ENCODE results near the gene MCRIP2. TPM values are rescaled to one million over a fixed set of nuclear protein-coding genes. Genes with fewer than 3 reads are reported as not detected.

The MCRIP2 gene
- polyA plus RNA-seq, 2 of the 4 experiments (the other 2 are of a cell fraction) = 10.7 to 21.3 TPM

DNA sequence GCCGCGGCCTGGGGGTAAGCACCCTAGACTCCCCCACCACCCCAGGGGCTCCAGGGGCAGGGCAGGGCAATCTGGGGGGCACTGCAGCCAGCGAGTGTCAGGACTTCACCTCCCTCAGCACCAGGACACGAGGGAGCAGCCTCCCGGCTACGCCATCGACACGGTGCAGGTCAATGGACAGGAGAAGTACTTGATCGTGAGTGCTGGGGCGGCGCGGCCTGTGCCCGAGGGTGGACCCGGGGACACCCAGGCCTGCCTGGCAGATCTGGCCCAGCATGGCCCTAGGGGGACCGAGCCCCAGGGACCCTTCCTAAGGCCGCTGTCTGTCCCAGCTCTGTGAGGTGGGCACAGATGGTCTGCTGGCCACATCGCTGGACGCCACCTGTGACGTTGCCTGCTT is 30.7 kb downstream of the MCRIP2 start:
- ChIA-PET POLR2A (no interaction called here), CTCF (interaction anchor here (1.0 to 2.3 kb wide), 2 partner anchors 11 to 14 kb away, joined by 3 to 8 read pairs; no protein-coding TSS in a partner anchor)
- H3K4me1 ChIP-seq = peaks cover 27% of the 10 kb centered on the region
- TF ChIP-seq HEYL (CRISPR knock-in tag; IDR thresholded peaks at IDR 0.05) (no peak), ZC3H11A (IDR thresholded peaks at IDR 0.05) (no peak), EHMT2 (IDR thresholded peaks at IDR 0.05; ENCODE audit: low read depth) (no peak), CEBPB (IDR thresholded peaks at IDR 0.05) (no peak), POLR2AphosphoS2 (conservative IDR thresholded peaks at IDR 0.05; ENCODE audit: low read length) (no peak), SREBF2 (IDR thresholded peaks at IDR 0.05) (no peak)
- TF ChIP-seq, protein P1, sequence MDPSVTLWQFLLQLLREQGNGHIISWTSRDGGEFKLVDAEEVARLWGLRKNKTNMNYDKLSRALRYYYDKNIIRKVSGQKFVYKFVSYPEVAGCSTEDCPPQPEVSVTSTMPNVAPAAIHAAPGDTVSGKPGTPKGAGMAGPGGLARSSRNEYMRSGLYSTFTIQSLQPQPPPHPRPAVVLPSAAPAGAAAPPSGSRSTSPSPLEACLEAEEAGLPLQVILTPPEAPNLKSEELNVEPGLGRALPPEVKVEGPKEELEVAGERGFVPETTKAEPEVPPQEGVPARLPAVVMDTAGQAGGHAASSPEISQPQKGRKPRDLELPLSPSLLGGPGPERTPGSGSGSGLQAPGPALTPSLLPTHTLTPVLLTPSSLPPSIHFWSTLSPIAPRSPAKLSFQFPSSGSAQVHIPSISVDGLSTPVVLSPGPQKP (IDR thresholded peaks at IDR 0.05; ENCODE audit: low read depth, low read length) = no peak
- no peaks in the 10 kb centered on the region for H3K9me3 ChIP-seq
- ATAC-seq (no peak), DNase-seq (ENCODE audit: low read depth in 1 of 2, low spot score in 1 of 2) (no peak), FAIRE-seq (no peak)
- no peak overlapping the region for H3K4me2 ChIP-seq
- WGBS (ENCODE audit: missing lambda C conversion rate) = 96% methylated on average over 16 of the region's 19 CpGs
- H3K4me3 ChIP-seq = no peak overlapping the region
- no peak overlapping the region for H3K27ac ChIP-seq

DNA sequence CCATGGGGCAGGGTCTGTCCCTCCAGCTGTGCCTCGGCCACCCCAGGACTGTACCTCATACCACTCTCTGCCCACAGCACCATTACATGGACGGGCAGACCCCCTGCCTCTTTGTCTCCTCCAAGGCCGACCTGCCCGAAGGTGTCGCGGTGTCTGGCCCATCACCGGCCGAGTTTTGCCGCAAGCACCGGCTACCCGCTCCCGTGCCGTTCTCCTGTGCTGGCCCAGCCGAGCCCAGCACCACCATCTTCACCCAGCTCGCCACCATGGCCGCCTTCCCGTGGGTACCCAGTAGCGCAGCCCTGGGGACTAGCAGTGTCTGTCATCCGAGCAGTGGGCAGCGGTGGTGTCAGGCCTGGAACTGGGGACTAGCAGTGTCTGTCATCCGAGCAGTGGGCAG is 31.2 kb downstream of the MCRIP2 start:
- TF ChIP-seq RARB (CRISPR knock-in tag; IDR thresholded peaks at IDR 0.05) (no peak), HOXB5 (CRISPR knock-in tag; IDR thresholded peaks at IDR 0.05) (no peak), EHMT2 (IDR thresholded peaks at IDR 0.05; ENCODE audit: low read depth) (no peak)
- TF ChIP-seq, protein P2, sequence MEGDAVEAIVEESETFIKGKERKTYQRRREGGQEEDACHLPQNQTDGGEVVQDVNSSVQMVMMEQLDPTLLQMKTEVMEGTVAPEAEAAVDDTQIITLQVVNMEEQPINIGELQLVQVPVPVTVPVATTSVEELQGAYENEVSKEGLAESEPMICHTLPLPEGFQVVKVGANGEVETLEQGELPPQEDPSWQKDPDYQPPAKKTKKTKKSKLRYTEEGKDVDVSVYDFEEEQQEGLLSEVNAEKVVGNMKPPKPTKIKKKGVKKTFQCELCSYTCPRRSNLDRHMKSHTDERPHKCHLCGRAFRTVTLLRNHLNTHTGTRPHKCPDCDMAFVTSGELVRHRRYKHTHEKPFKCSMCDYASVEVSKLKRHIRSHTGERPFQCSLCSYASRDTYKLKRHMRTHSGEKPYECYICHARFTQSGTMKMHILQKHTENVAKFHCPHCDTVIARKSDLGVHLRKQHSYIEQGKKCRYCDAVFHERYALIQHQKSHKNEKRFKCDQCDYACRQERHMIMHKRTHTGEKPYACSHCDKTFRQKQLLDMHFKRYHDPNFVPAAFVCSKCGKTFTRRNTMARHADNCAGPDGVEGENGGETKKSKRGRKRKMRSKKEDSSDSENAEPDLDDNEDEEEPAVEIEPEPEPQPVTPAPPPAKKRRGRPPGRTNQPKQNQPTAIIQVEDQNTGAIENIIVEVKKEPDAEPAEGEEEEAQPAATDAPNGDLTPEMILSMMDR (IDR thresholded peaks at IDR 0.05) = no peak
- POLR2A ChIA-PET = no interaction called here

DNA sequence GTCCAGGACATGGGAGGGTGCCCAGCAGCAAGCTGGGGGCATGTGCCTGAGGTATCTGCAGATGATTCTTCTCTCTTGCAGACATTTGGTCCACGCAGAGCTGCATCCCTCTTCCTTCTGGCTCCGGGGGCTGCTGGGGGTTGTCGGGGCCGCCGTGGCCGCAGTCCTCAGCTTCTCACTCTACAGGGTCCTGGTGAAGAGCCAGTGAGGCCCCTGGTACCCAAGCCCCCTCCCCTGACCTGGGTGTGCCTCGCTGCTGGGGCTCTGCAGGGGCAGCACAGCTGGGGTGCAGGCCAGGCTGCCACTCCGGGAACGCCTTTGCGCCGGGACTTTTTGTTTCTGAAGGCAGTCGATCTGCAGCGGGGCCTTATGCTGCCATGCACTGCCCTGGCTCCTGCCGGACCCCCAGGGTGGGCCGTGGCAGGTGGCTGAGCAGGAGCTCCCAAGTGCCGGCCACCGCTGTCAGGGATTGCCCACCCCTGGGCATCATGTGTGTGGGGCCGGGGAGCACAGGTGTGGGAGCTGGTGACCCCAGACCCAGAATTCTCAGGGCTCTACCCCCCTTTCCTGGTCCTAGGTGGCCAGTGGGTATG is 31.9 kb downstream of the MCRIP2 start:
- POLR2A ChIA-PET = no interaction called here
- no peak for FAIRE-seq
- no peak overlapping the region for H3K4me2 ChIP-seq
- DNase-seq (ENCODE audit: low read depth in 1 of 2, low spot score in 1 of 2) = no peak
- TF ChIP-seq FOXS1 (CRISPR knock-in tag; IDR thresholded peaks at IDR 0.05) (no peak), FOSL2 (IDR thresholded peaks at IDR 0.05) (no peak), FOSL2 (CRISPR knock-in tag; IDR thresholded peaks at IDR 0.05) (no peak), HDAC2 (IDR thresholded peaks at IDR 0.05) (no peak), ZSCAN20 (CRISPR knock-in tag; IDR thresholded peaks at IDR 0.05) (no peak), ESRRA (IDR thresholded peaks at IDR 0.05; ENCODE audit: borderline replicate concordance, low read length) (no peak), RARB (CRISPR knock-in tag; IDR thresholded peaks at IDR 0.05) (no peak), EHF (CRISPR knock-in tag; IDR thresholded peaks at IDR 0.05) (no peak), ZNF302 (CRISPR knock-in tag; IDR thresholded peaks at IDR 0.05) (no peak), RCOR1 (IDR thresholded peaks at IDR 0.05; ENCODE audit: low read depth, low read length) (no peak), CEBPB (IDR thresholded peaks at IDR 0.05) (no peak), CHD2 (IDR thresholded peaks at IDR 0.05; ENCODE audit: low read length, partially characterized antibody) (no peak), NFE2L2 (conservative IDR thresholded peaks at IDR 0.05; ENCODE audit: low read length) (no peak), JUNB (IDR thresholded peaks at IDR 0.05) (no peak)
- TF ChIP-seq, protein P3, sequence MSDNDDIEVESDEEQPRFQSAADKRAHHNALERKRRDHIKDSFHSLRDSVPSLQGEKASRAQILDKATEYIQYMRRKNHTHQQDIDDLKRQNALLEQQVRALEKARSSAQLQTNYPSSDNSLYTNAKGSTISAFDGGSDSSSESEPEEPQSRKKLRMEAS (IDR thresholded peaks at IDR 0.05) = no peak
- TF ChIP-seq, protein P2 (IDR thresholded peaks at IDR 0.05) = no peak
- TF ChIP-seq, protein P4, sequence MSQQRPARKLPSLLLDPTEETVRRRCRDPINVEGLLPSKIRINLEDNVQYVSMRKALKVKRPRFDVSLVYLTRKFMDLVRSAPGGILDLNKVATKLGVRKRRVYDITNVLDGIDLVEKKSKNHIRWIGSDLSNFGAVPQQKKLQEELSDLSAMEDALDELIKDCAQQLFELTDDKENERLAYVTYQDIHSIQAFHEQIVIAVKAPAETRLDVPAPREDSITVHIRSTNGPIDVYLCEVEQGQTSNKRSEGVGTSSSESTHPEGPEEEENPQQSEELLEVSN (IDR thresholded peaks at IDR 0.05; ENCODE audit: borderline replicate concordance, low read depth) = no peak
- TF ChIP-seq, protein P5, sequence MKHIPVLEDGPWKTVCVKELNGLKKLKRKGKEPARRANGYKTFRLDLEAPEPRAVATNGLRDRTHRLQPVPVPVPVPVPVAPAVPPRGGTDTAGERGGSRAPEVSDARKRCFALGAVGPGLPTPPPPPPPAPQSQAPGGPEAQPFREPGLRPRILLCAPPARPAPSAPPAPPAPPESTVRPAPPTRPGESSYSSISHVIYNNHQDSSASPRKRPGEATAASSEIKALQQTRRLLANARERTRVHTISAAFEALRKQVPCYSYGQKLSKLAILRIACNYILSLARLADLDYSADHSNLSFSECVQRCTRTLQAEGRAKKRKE (CRISPR knock-in tag; IDR thresholded peaks at IDR 0.05; ENCODE audit: low read depth) = no peak
- TF ChIP-seq, protein P6, sequence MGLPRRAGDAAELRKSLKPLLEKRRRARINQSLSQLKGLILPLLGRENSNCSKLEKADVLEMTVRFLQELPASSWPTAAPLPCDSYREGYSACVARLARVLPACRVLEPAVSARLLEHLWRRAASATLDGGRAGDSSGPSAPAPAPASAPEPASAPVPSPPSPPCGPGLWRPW (IDR thresholded peaks at IDR 0.05) = no peak
- 100% methylated on average over 1 of the region's 18 CpGs for WGBS (ENCODE audit: missing lambda C conversion rate)
- ATAC-seq = no peak
- CTCF ChIA-PET = interaction anchor here (1.1 to 1.4 kb wide), 3 partner anchors 12 to 20 kb away, joined by 3 to 10 read pairs (median 4); no protein-coding TSS in a partner anchor
- no peaks in the 10 kb centered on the region for H3K9me3 ChIP-seq
- H3K27ac ChIP-seq = peak overlapping the region in 1 of 2 experiments; percentile 58; a peak in 3 of 6 replicates
- no peak overlapping the region for H3K4me3 ChIP-seq
- H3K4me1 ChIP-seq = peaks cover 23% of the 10 kb centered on the region

More for the DNA sequence above, 31.2 kb downstream of the MCRIP2 start:
- peak overlapping the region in 1 of 2 experiments; percentile 58; a peak in 3 of 6 replicates for H3K27ac ChIP-seq
- FAIRE-seq (no peak), DNase-seq (ENCODE audit: low read depth in 1 of 2, low spot score in 1 of 2) (no peak), ATAC-seq (no peak)
- CTCF ChIA-PET = interaction anchor here (1.1 to 1.4 kb wide), 3 partner anchors 12 to 19 kb away, joined by 3 to 10 read pairs (median 4); no protein-coding TSS in a partner anchor
- no peak overlapping the region for H3K4me3 ChIP-seq
- H3K9me3 ChIP-seq = no peaks in the 10 kb centered on the region
- no peak overlapping the region for H3K4me2 ChIP-seq
- WGBS (ENCODE audit: missing lambda C conversion rate) = 88% methylated on average over 21 of the region's 21 CpGs
- peaks cover 23% of the 10 kb centered on the region for H3K4me1 ChIP-seq
